ENCODE measurements around the gene PLB1. TPM values are rescaled to one million over a fixed set of nuclear protein-coding genes. Genes with fewer than 3 reads are reported as not detected.

Gene PLB1
- total RNA-seq, 1 donor: 9.2 TPM

DNA sequence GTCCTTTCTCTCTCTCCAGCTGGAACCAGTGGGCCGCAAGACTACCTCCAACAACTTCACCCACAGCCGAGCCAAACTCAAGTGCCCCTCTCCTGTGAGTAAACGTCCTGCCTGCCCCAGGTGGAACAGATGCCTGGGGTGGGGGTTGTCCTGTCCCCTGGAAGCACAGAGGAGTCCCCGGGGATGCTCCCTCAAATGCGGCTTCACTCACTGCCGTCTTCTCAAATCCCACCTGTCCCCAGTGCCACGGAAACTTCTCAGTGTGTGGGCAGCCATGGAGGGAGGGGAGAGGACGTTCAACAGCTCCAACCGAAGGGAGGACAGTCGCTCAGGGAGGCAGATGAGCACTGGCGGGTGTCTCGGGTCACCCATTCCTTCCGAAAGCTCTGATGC, 145.0 kb downstream of the PLB1 start:
- Histone ChIP-seq H3K9me3 (ENCODE audit: low read depth, low read length) (no peaks in the 10 kb centered on the region), H3K4me1 (ENCODE audit: insufficient read depth, low read length) (no peaks in the 10 kb centered on the region), H3K27me3 (ENCODE audit: insufficient read depth, low read length) (no peaks in the 10 kb centered on the region), H3K4me3 (ENCODE audit: low read length) (no peak overlapping the region)

DNA sequence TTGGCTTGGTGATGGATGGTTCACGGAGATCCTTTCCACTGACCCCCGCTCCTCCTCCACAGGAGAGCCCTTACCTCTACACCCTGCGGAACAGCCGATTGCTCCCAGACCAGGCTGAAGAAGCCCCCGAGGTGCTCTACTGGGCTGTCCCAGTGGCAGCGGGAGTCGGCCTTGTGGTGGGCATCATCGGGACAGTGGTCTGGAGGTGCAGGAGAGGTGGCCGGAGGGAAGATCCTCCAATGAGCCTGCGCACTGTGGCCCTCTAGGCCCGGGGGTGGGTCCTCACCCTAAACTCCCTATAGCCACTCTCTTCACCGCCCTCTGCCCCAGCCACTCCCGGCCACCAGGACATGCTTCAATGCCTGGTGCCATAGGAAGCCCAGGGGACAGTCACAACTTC, 146.9 kb downstream of the PLB1 start:
- H3K4me1 ChIP-seq (ENCODE audit: insufficient read depth, low read length): no peaks in the 10 kb centered on the region
- no peaks in the 10 kb centered on the region for H3K27me3 ChIP-seq (ENCODE audit: insufficient read depth, low read length)
- H3K9me3 ChIP-seq (ENCODE audit: low read depth, low read length): no peaks in the 10 kb centered on the region
- no peak overlapping the region for H3K4me3 ChIP-seq (ENCODE audit: low read length)

DNA sequence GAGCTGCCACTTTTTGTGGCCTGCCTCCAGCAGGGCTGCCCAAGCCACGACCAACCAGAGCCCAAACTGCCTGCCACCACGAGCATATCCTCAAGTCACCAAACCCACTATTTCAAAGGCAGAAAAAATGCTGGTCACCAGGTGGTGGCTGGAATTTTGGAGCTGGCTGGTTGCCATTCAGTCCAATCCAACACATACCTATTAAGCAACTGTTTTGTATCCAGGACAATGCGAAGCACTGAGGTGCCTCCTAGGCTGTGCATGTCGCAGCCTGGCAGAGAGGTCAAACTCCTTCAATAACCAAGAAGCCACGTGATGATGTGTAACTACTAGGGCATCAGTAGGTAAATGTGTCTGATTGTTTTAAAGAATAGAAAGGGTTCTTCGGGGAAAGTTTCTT, 147.5 kb downstream of the PLB1 start:
- Histone ChIP-seq H3K4me1 (ENCODE audit: insufficient read depth, low read length) (no peaks in the 10 kb centered on the region), H3K4me3 (ENCODE audit: low read length) (no peak overlapping the region)

DNA sequence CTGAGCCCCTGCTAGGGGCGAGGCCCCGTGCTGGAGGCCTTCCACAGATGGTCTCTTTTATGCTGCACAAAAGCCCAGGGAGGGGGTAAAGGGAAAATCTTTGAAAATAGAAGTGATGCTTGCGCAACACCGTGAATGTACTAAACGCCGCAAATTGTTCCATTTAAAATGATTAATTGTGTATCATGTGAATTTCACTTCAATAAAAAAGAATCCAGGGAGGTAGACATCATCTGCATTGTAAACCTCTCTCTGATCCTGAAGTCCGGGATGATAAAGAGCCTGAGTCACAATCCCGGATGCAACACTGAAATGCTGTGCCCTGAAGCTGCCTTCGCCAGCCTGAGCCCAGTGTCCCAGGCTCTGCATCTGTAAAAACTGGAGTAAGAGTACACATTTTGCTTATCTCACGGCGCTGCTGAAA, 148.1 kb downstream of the PLB1 start:
- Histone ChIP-seq H3K9me3 (ENCODE audit: low read depth, low read length) (no peaks in the 10 kb centered on the region), H3K4me1 (ENCODE audit: insufficient read depth, low read length) (no peaks in the 10 kb centered on the region), H3K4me3 (ENCODE audit: low read length) (no peak overlapping the region), H3K27me3 (ENCODE audit: insufficient read depth, low read length) (no peaks in the 10 kb centered on the region)

More for the DNA sequence above, 147.5 kb downstream of the PLB1 start:
- Histone ChIP-seq H3K27me3 (ENCODE audit: insufficient read depth, low read length) (no peaks in the 10 kb centered on the region), H3K9me3 (ENCODE audit: low read depth, low read length) (no peaks in the 10 kb centered on the region)

DNA sequence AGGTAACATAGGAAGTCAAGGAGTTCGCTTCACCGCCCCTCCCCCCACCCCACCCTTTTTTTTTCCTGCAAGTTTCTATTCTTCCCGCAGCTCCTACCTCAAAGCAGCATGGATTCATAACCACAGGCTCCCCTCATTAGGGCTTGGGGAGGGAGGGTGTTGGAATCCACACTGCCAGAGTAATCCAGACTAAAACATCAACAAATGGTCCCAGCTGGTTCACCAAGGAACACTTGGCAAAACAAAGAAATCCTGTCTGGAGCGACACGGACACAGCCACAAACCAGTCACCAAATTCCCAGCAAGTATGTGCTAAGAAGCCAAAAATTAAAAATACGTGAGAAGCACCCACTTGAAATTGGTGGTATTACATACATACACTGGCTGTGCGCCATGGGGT, 148.9 kb downstream of the PLB1 start:
- H3K4me3 ChIP-seq (ENCODE audit: low read length): no peak overlapping the region
- no peaks in the 10 kb centered on the region for H3K27me3 ChIP-seq (ENCODE audit: insufficient read depth, low read length)
- no peaks in the 10 kb centered on the region for H3K9me3 ChIP-seq (ENCODE audit: low read depth, low read length)
- H3K4me1 ChIP-seq (ENCODE audit: insufficient read depth, low read length): no peaks in the 10 kb centered on the region

DNA sequence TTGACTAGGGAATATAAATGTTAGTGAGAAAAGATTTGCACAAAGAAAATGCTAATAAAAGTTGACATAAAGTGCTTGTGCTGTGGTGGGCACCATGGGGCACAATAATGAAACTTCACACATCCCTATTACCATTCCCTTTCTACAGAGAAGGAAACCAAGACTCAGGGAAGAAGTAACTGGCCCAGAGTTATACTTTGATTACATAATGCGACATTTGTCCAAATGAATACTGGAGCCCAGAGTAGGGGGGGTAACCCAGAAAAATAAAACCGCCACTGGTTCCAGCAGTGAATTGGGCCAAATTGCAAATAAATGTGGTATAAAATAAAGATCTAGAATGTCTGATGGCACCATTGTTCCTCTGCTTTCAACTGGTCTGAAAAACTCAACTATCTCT, 149.7 kb downstream of the PLB1 start:
- Histone ChIP-seq H3K9me3 (ENCODE audit: low read depth, low read length) (no peaks in the 10 kb centered on the region), H3K27me3 (ENCODE audit: insufficient read depth, low read length) (no peaks in the 10 kb centered on the region), H3K4me1 (ENCODE audit: insufficient read depth, low read length) (no peaks in the 10 kb centered on the region), H3K4me3 (ENCODE audit: low read length) (no peak overlapping the region)

DNA sequence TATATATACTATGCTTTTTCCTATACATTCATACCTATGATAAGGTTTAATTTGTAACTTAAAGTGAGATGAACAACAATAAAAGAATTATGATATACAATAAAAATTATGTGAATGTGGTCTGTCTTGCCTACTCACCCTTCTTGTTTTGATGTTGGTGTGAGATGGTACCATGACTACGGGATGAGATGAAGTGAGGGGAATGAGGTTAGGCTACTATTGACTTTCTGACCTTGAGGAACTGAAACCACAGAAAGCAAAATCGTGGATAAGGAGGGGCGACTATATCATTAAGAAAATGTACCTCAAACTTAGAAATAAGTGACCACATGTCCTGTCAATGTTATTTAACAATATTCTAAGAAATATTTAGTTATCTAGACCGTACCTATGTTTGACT, 151.8 kb downstream of the PLB1 start:
- no peak overlapping the region for H3K4me3 ChIP-seq (ENCODE audit: low read length)
- no peaks in the 10 kb centered on the region for H3K4me1 ChIP-seq (ENCODE audit: insufficient read depth, low read length)
- H3K27me3 ChIP-seq (ENCODE audit: insufficient read depth, low read length): no peaks in the 10 kb centered on the region
- H3K9me3 ChIP-seq (ENCODE audit: low read depth, low read length): no peaks in the 10 kb centered on the region

DNA sequence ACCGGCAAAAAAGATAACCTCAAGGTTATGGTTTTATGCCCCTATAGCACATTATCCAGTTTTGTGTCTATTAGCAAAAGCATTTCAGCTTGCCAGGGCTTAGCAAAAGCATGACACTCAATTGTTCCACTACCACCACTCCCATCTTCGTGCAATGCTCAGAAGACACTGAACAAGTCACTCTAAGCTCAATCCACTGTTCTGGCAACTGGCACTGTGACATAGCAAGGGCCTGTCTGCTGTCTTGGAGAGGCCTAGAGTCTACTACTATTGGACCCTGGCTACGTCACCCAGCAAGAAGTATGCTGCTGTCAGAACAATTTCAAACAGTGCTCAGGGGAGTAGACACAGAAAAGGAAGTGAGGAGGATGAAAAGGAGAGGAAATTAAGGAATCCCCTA, 152.3 kb downstream of the PLB1 start:
- H3K9me3 ChIP-seq (ENCODE audit: low read depth, low read length): no peaks in the 10 kb centered on the region
- no peaks in the 10 kb centered on the region for H3K27me3 ChIP-seq (ENCODE audit: insufficient read depth, low read length)
- H3K4me1 ChIP-seq (ENCODE audit: insufficient read depth, low read length): no peaks in the 10 kb centered on the region
- no peak overlapping the region for H3K4me3 ChIP-seq (ENCODE audit: low read length)

DNA sequence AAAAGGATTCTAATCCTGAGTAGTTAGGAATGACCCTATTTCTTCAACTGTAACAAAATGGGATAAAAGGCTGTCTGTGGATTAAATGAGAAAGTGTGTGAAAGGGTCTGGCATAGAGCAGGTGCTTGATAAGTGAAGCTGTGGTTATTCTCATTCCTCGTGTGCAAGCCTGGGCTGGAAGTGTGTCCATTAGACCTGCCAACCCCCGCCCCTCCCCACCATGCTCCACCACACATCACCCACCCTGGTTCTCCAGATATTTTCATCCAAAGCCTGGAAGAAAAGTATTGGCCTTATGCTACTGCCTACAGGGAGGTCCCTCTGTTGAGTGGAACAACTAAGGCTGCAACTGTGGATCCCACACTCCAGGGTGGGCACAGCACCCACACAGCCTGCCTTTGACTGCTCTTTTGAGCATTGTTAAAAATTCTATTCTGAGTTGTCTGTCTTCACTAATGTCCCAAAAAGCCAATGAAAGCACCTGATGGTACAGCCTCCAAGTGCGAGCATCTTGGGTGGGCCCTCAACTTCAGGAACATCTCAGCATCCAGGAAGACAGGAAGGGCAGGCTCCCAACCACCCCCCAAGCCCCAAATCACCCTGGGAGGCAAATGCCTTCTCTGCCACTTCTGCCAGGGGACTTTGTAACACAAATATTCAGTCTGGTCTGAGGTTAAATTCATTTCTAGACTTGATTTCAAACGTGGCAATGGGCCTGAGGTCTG, 153.0 kb downstream of the PLB1 start:
- no peaks in the 10 kb centered on the region for H3K4me1 ChIP-seq (ENCODE audit: insufficient read depth, low read length)
- H3K9me3 ChIP-seq (ENCODE audit: low read depth, low read length): no peaks in the 10 kb centered on the region
- no peaks in the 10 kb centered on the region for H3K27me3 ChIP-seq (ENCODE audit: insufficient read depth, low read length)
- no peak overlapping the region for H3K4me3 ChIP-seq (ENCODE audit: low read length)

DNA sequence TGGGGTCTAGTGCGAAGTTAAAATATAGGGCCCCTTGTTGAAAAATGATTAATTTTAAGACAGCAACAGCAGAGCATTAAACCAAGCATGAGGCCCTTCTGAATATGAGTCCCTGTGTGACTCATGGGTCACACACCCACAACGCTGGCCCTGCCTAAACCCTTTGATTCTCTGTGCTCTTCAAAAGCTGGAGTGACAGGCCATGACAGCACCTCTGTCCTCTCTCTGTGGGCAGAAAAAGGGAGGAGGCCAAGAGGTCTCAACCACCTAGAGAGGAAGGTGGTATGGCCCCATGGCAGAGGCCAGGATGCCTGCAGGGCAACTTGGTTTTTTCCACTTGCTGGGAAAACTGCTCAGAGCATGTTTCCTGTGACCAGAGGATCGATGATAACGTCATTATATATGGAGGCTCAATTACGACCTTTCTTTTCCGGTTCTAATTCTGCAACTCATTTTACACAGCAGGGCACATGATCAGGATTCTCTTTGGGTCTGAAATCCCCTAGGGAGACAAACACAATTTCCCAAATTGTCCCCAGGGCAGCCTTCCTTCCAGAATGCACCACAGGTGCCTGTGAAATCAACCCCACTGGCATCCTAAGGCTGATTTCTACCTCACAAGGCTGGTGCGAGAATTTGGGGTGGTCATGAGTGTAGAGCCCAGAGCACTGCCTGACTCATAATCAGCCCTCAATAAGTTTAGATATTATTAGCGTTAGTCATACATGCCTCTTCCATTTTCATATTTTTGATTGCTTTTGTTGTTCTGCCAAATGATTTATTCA, 153.8 kb downstream of the PLB1 start:
- H3K27me3 ChIP-seq (ENCODE audit: insufficient read depth, low read length): no peaks in the 10 kb centered on the region
- no peaks in the 10 kb centered on the region for H3K4me1 ChIP-seq (ENCODE audit: insufficient read depth, low read length)
- no peak overlapping the region for H3K4me3 ChIP-seq (ENCODE audit: low read length)
- H3K9me3 ChIP-seq (ENCODE audit: low read depth, low read length): no peaks in the 10 kb centered on the region

DNA sequence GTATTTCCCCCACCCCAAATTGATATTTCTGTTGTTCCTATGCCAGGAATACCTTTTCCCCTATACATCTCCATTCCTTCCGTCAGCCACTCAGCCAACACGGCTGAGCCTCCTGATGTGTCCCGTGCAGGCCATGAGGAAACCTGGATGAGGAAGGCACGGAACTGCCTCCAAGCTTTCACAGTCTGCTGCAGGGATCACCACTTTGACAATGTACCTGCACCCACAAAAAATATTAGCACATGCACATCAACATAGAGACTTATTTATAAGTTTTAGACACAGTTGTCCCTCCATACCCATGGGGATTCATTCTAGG, 154.4 kb downstream of the PLB1 start:
- no peaks in the 10 kb centered on the region for H3K9me3 ChIP-seq (ENCODE audit: low read depth, low read length)
- H3K4me1 ChIP-seq (ENCODE audit: insufficient read depth, low read length): no peaks in the 10 kb centered on the region
- no peak overlapping the region for H3K4me3 ChIP-seq (ENCODE audit: low read length)
- no peaks in the 10 kb centered on the region for H3K27me3 ChIP-seq (ENCODE audit: insufficient read depth, low read length)

DNA sequence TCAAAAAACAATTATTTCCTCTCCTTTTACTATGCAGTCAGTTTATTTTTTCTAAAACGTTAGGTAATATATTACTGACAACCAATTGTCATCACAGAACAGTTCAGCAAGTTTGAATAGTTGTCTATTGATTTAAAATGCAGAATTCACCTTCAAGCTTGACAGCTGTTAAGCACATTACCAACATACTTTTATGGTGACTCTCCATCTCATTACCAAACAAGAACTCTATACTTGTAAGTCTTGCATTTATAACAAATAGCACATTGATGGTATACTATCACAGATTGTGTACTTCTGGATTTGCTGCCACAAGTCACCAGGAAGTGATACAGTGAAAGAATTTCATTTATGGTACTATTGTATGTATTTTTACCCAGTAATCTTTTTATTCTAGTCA, 156.4 kb downstream of the PLB1 start:
- Histone ChIP-seq H3K4me3 (ENCODE audit: low read length) (no peak overlapping the region), H3K9me3 (ENCODE audit: low read depth, low read length) (no peaks in the 10 kb centered on the region), H3K27me3 (ENCODE audit: insufficient read depth, low read length) (no peaks in the 10 kb centered on the region), H3K4me1 (ENCODE audit: insufficient read depth, low read length) (no peaks in the 10 kb centered on the region)

DNA sequence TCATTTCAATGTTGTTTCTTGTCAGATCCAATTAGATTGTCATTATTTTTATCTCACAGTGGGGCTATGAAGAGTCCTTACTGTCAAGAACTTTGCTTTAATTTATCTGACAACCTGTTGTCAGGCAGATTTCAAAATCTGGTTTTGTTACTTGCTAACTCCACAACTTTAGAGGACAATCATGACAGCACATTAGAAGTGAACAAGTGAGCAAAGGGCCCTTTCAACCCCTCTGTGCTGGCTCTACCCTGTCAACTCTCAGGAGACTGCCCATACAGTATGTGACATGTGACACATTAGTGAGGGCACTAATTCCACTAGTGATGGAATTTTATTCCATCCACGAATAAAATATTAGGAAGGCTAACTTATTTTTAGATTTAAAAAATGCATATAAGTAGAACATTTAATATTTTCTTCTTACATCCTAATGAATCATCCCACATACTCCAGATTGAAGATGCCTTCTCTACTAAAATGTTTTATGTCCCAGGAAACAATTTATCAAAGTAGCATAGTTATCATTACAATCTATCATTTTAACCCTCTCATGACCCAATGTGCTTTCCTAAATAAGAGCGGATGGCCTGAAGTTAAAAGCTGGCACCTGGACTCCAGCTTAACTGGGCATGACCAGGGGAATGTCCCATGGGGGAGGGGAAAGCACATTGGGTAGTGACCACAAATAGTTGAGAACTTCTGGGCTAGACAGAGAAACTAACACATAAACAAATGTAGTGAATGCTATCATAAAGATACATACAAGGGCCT, 158.2 kb downstream of the PLB1 start:
- H3K4me3 ChIP-seq (ENCODE audit: low read length): no peak overlapping the region
- no peaks in the 10 kb centered on the region for H3K4me1 ChIP-seq (ENCODE audit: insufficient read depth, low read length)
- H3K27me3 ChIP-seq (ENCODE audit: insufficient read depth, low read length): no peaks in the 10 kb centered on the region
- H3K9me3 ChIP-seq (ENCODE audit: low read depth, low read length): no peaks in the 10 kb centered on the region

DNA sequence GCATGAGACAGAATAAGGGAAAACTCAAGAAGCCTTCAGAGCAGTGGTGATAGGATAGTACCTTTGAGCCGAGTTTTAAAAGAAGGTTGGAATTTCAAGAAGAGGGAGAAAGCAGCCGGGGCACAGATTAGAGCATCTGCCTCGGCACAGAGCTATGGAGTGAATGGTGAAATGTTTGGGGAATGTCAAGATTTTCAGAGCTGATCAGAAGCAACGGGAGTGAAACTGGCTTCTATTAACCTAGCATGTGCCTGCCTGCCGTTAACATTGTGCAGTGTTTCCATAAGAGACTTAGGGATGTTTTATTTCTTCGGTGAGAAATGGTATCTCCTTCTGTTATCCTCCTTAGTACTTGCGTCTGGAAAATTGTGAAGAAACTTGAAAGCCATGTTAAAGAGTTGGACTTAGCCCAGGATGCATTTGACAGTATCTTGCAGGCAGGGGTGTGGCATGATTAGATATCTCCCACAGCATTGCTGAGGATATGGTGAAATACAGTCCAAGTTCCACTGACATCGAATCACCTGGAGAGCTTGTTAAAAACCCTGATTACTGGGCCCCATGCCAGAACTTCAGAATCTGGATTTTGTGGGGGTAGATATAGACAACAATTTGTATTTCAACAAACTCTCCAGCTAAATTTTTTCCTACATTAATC, 158.9 kb downstream of the PLB1 start:
- H3K27me3 ChIP-seq (ENCODE audit: insufficient read depth, low read length): no peaks in the 10 kb centered on the region
- H3K4me1 ChIP-seq (ENCODE audit: insufficient read depth, low read length): no peaks in the 10 kb centered on the region
- no peak overlapping the region for H3K4me3 ChIP-seq (ENCODE audit: low read length)
- no peaks in the 10 kb centered on the region for H3K9me3 ChIP-seq (ENCODE audit: low read depth, low read length)

All from mononuclear cell (primary cell).